ENCODE data around the gene KRT2.

Gene KRT2

GRCh38 chr12:52651726-52652261 lies at the start of gene KRT2:
Gene KRT2, minus strand, starts transcription at chr12:52652211. Its CDS starts 69 bp downstream, at chr12:52652142.
- DNase-seq (ENCODE audit: low spot score), result no peak

- no peak for DNase-seq (ENCODE audit: low spot score)
Measured at GRCh38 chr12:52701281-52701680, 49.3 kb upstream of the KRT2 start.

- no peak for DNase-seq (ENCODE audit: low spot score)
Measured at GRCh38 chr12:52699960-52700359, 47.9 kb upstream of the KRT2 start.

- no peak for DNase-seq (ENCODE audit: low spot score)
Measured at GRCh38 chr12:52699373-52699772, 47.4 kb upstream of the KRT2 start.

- no peak for DNase-seq (ENCODE audit: low spot score)
Measured at GRCh38 chr12:52698651-52699340, 46.8 kb upstream of the KRT2 start.

- DNase-seq (ENCODE audit: low spot score), result no peak
Measured at GRCh38 chr12:52697058-52697582, 45.1 kb upstream of the KRT2 start.

GRCh38 chr12:52696588-52696987 lies 44.6 kb upstream of the KRT2 start:
- no peak for DNase-seq (ENCODE audit: low spot score)

GRCh38 chr12:52695039-52695438 lies 43.0 kb upstream of the KRT2 start:
- no peak for DNase-seq (ENCODE audit: low spot score)

GRCh38 chr12:52694151-52694550 lies 42.1 kb upstream of the KRT2 start:
- DNase-seq (ENCODE audit: low spot score), result no peak

GRCh38 chr12:52693261-52693660 lies 41.2 kb upstream of the KRT2 start:
- no peak for DNase-seq (ENCODE audit: low spot score)

GRCh38 chr12:52692254-52692653 lies 40.2 kb upstream of the KRT2 start:
- no peak for DNase-seq (ENCODE audit: low spot score)

GRCh38 chr12:52691841-52692150 lies 39.8 kb upstream of the KRT2 start:
- no peak for DNase-seq (ENCODE audit: low spot score)

- peak; percentile 12 for DNase-seq (ENCODE audit: low spot score)
Measured at GRCh38 chr12:52691076-52691840, 39.2 kb upstream of the KRT2 start.

GRCh38 chr12:52690351-52691075 lies 38.5 kb upstream of the KRT2 start:
- no peak for DNase-seq (ENCODE audit: low spot score)

- no peak for DNase-seq (ENCODE audit: low spot score)
Measured at GRCh38 chr12:52689936-52690335, 37.9 kb upstream of the KRT2 start.

- no peak for DNase-seq (ENCODE audit: low spot score)
Measured at GRCh38 chr12:52689239-52689638, 37.2 kb upstream of the KRT2 start.

GRCh38 chr12:52688481-52688880 lies 36.5 kb upstream of the KRT2 start:
- DNase-seq (ENCODE audit: low spot score), result no peak

GRCh38 chr12:52687497-52688385 lies 35.7 kb upstream of the KRT2 start:
- DNase-seq (ENCODE audit: low spot score), result no peak

- no peak for DNase-seq (ENCODE audit: low spot score)
Measured at GRCh38 chr12:52686756-52687487, 34.9 kb upstream of the KRT2 start.

GRCh38 chr12:52686063-52686462 lies 34.1 kb upstream of the KRT2 start:
- no peak for DNase-seq (ENCODE audit: low spot score)

GRCh38 chr12:52685406-52685890 lies 33.4 kb upstream of the KRT2 start:
- DNase-seq (ENCODE audit: low spot score), result no peak

Measured in activated CD4-positive, alpha-beta T cell treated with anti-CD3 and anti-CD28 coated beads, Interleukin-2, Interleukin-4, amounts not matched to agents 100 ng/mL and 50 ng/mL, durations not matched to agents 16 hours and 8 hours (primary cell).